GM19395 (cell line): Measurements from ENCODE around the gene FIG4.
"Not testable (repeated sequence)": the region's sequence is repeated elsewhere in the genome, so short reads cannot be mapped to it uniquely, and the experiment has no call there.

Experiments used
- ATAC-seq: cut with Tn5 transposase; IDR thresholded peaks from one replicate; pipeline ENCODE4 v1.9.1; 2021; ENCODE audit warnings: mild to moderate bottlenecking, moderate library complexity; ENCODE audit not compliant: unreplicated experiment

The FIG4 gene

GRCh38 chr6:109793792-109794191 lies 102.7 kb downstream of the FIG4 start:
- no peak for ATAC-seq

- ATAC-seq: no peak
Observed at GRCh38 chr6:109794201-109794923, 103.3 kb downstream of the FIG4 start.

GRCh38 chr6:109795994-109796555 lies 105.0 kb downstream of the FIG4 start:
- ATAC-seq: no peak

GRCh38 chr6:109799129-109799528 lies 108.0 kb downstream of the FIG4 start:
- ATAC-seq: no peak

- no peak for ATAC-seq
Observed at GRCh38 chr6:109799664-109800063, 108.6 kb downstream of the FIG4 start.

GRCh38 chr6:109800771-109801170 lies 109.7 kb downstream of the FIG4 start:
- ATAC-seq: no peak

- ATAC-seq: no peak
Observed at GRCh38 chr6:109801794-109802193, 110.7 kb downstream of the FIG4 start.

- no peak for ATAC-seq
Observed at GRCh38 chr6:109804020-109804419, 112.9 kb downstream of the FIG4 start.

- no peak for ATAC-seq
Observed at GRCh38 chr6:109807881-109808280, 116.8 kb downstream of the FIG4 start.

- no peak for ATAC-seq
Observed at GRCh38 chr6:109808837-109809236, 117.7 kb downstream of the FIG4 start.

GRCh38 chr6:109815054-109815453 lies 124.0 kb downstream of the FIG4 start:
- no peak for ATAC-seq

GRCh38 chr6:109816452-109817374 lies 125.6 kb downstream of the FIG4 start:
- ATAC-seq: no peak

GRCh38 chr6:109820706-109821350 lies 129.7 kb downstream of the FIG4 start:
- ATAC-seq: peak; percentile 86

- ATAC-seq: no peak
Observed at GRCh38 chr6:109821428-109821827, 130.3 kb downstream of the FIG4 start.

- no peak for ATAC-seq
Observed at GRCh38 chr6:109824105-109824504, 133.0 kb downstream of the FIG4 start.

GRCh38 chr6:109826551-109826950 lies 135.5 kb downstream of the FIG4 start:
- no peak for ATAC-seq

- not testable (repeated sequence) for ATAC-seq
Observed at GRCh38 chr6:109831352-109831751, 140.3 kb downstream of the FIG4 start.

- no peak for ATAC-seq
Observed at GRCh38 chr6:109834131-109834530, 143.0 kb downstream of the FIG4 start.

- ATAC-seq: no peak
Observed at GRCh38 chr6:109834595-109835437, 143.7 kb downstream of the FIG4 start.

GRCh38 chr6:109840034-109840433 lies 148.9 kb downstream of the FIG4 start:
- ATAC-seq: no peak
